GM18858 (cell line): ENCODE results near the gene UGT8.
A peak's percentile ranks its signal among the peaks of the same experiment; 100 is the strongest.
"Not testable (repeated sequence)": the region's sequence is repeated elsewhere in the genome, so short reads cannot be mapped to it uniquely, and the experiment has no call there.

Experiments used
- ATAC-seq: cut with Tn5 transposase; IDR thresholded peaks from one replicate; pipeline ENCODE4 v1.9.1; 2021; ENCODE audit not compliant: unreplicated experiment

UGT8 gene, protein sequence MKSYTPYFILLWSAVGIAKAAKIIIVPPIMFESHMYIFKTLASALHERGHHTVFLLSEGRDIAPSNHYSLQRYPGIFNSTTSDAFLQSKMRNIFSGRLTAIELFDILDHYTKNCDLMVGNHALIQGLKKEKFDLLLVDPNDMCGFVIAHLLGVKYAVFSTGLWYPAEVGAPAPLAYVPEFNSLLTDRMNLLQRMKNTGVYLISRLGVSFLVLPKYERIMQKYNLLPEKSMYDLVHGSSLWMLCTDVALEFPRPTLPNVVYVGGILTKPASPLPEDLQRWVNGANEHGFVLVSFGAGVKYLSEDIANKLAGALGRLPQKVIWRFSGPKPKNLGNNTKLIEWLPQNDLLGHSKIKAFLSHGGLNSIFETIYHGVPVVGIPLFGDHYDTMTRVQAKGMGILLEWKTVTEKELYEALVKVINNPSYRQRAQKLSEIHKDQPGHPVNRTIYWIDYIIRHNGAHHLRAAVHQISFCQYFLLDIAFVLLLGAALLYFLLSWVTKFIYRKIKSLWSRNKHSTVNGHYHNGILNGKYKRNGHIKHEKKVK

GRCh38 chr4:114598191-114599121 lies at the start of gene UGT8:
UGT8 (plus strand) TSS chr4:114598807; CDS start chr4:114622881, 24,074 bp downstream.
- peak; percentile 29 for ATAC-seq

GRCh38 chr4:114549638-114550037 lies 49.0 kb upstream of the UGT8 start:
- no peak for ATAC-seq

DNA sequence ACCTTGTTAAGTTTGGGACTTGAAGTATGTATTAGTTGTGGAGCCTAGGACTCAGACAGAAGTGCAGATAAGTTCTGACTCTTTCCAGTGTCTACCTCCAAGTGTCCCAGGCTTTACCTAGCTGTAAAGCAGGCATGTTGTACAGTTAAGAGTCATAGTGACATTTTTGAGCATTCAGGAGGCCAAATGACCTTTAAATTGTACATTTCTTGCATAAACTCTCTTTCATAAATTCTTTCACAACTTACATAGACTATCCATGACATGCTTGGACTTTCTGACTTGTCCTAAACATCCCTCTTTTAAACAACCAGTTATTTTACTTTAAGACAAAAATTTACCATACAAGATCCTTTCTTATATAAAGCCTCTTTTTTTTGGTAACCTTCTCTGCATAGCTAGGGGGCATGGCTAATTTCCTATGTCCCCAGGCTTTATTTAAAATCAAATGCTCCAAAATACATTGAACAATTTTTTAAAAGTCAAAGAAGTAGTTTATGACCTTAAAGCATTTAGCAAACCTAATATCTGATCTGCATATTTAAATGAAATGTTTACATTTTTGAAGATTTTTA lies 40.1 kb upstream of the UGT8 start:
- ATAC-seq = no peak

GRCh38 chr4:114561590-114561989 lies 37.0 kb upstream of the UGT8 start:
- no peak for ATAC-seq

- ATAC-seq = no peak
These were observed 36.3 kb upstream of the UGT8 start for GRCh38 chr4:114562176-114562904.

- ATAC-seq = no peak
These were observed 34.9 kb upstream of the UGT8 start for GRCh38 chr4:114563536-114564315.

DNA sequence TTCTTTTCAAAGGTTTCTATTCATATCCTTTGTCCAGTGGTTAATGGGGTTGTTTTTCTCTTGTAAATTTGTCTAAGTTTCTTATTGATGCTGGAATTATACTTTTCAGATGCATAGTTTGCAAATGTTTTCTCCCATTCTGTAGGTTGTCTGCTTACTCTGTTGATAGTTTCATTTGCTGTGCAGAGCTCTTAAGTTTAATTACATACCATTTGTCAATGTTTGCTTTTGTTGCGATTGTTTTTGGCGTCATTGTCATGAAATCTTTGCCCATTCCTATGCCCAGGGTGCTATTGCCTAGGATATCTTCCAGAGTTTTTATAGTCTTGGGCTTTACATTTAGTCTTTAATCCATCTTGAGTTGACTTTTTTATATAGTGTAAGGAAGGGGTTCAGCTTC lies 21.2 kb upstream of the UGT8 start:
- no peak for ATAC-seq

GRCh38 chr4:114582621-114583020 lies 16.0 kb upstream of the UGT8 start:
- no peak for ATAC-seq

DNA sequence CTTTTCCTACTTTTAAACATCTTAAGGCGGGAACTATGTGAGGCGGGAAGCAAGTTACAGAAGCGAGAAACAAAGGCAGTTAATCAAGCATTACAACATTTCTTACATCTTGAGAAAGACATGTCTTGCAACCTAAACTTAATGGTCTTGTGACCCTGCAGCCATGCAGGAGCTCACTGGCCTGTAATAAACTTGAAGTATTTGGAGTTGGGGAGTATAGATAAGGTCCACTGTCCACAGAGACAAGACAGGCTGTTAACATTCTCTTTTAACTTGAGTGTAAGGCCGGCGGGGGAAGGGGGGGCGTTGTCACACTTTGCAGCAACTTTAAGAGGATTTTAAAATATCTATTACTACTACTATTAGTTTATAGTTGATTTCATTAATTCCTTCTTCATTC lies 10.3 kb upstream of the UGT8 start:
- no peak for ATAC-seq

GRCh38 chr4:114590360-114590759 lies 8.2 kb upstream of the UGT8 start:
- ATAC-seq = not testable (repeated sequence)

DNA sequence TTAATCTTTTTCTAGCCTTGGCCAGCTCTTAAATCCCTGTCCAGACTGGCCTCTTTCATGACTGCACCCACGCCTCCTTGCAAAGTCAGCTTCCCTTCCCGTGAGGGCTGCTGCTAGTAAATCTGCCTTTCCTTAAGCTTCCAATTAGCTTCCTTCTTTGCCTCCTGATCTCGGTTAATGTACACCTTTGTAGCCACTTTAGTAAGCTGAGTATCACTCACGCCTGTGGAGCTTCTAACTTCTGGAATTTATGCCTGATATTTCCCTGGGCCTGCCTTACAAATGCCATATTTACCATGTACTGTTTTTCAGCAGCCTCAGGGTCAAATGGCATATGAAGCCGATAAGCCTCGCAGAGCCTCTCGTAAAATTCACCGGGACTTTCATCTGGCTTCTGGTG lies 5.1 kb upstream of the UGT8 start:
- ATAC-seq = no peak

DNA sequence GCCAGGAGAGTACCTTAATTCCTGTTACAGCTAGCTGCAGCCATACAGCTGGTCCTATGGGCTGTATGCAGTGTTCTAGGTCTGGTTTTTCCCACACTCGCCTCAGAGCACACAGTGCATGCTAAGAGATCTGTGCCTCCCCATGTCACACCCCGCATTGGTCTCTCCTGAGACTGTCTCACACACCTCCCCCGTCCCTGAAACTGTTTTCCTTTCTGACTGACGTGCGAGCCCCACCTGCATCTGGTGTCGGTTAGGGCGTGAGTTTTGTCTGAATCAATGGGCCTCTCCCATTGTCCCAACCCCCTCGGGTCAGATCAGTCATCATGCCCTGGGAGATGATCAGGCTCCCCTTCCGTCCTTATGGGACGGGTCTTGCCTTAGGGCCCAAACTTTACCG lies 3.4 kb upstream of the UGT8 start:
- no peak for ATAC-seq

- no peak for ATAC-seq
These were observed 2.7 kb upstream of the UGT8 start for GRCh38 chr4:114595921-114596320.

DNA sequence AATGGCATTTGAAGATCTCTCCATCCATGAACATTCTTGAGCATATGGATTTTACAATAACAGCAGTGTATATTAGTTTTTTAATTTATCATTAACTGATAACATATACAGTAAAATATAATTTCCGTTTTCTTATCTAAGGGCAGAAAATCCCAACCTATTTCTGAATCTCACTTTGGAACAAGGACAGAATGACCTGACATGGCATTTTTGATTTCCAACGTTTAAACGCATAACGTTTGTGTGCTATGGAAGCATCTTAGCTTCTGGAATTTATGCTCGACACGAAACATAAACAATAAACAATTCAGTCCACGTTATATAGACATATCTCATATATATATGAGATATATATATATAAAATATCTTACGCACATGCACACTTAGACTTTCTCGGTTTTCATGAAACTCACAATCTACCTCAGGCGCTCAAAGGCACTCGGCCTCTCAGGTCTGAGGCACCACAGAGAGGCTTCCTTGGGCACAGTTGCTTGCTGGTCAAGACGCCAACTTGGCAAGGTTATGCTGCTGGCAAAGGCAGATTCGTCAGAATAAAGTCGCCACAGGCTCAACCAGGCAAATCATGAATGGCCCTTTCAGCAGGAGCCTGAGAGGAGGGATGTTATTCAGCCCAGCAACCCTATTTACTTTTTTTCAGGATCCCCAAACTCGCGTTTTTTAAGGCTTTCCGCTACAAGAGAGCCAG lies 1.0 kb upstream of the UGT8 start:
- no peak for ATAC-seq

GRCh38 chr4:114599231-114599902 lies 760 bp downstream of the UGT8 start:
- no peak for ATAC-seq

DNA sequence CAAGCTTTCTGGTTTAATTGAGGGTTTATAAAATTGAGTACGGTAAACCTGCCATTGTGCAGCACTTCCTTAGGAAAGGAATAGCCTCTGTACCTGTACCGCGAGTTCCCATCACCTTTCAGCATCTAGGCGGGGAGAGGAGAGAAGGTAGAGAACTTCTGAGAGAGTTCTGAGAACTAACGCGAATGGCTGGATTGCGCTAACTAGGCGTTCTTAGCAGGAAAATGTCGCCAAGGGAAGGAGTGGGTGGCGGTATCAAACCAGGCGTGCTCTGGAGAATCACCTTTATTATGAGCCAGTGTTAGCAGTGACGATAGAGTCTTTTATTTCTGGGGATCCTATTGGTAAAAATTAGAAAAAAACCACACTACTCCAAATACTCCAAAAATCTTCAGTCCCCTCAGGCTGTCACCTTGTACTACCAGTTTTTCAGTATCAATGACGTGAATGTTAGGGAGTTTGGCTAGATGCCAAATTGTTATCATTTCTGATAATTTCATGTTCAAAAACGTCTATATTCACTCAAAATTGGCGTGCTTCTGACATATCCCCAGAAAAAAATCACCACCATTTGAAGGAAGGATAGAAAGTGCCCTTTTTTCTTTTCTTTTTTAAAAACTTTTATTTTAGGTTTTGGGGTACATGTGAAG lies 1.4 kb downstream of the UGT8 start:
- no peak for ATAC-seq

DNA sequence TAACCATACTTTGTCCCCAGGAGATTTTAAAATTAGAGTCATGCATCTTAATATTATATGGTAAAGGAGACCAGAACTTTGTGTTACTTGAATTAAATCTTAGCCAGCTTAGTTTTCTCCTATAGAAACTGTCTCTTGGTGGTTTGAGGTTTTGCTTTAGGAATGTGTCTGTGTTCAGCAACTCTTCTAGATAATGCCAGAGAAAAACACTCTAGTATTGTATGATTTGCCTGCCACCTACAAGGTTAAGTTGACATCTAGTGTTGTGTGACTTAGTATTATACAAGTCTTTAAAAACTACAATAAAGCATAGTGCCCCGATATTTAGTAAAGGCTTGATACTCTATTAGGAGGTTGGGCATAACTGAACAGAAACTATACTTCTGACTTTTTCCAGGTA lies 2.1 kb downstream of the UGT8 start:
- ATAC-seq = no peak
